Calu3 (cell line): Measurements from ENCODE around the gene MAP4K5. TPM values are rescaled to one million over a fixed set of nuclear protein-coding genes. Genes with fewer than 3 reads are reported as not detected.

ENCODE experiments used
- Bru-seq: library from RNA; stranded (reverse); fragments of 400-500 nt; gene quantifications from one replicate; lab custom pipeline; 2021; lab: Mats Ljungman, UMichigan
- BruChase-seq, 2 experiments: library from RNA; stranded (reverse); fragments of 400-500 nt; gene quantifications; one replicate each; lab custom pipeline; 2021; lab: Mats Ljungman, UMichigan
- BruUV-seq: library from RNA; stranded (reverse); fragments of 400-500 nt; replicated peaks from 2 replicates; lab custom pipeline; 2021; lab: Mats Ljungman, UMichigan
- CTCF ChIA-PET: fragments of 300-600 bp; sonication (Branson Sonifier 250); formaldehyde crosslinking; loops from one replicate; lab custom pipeline; 2022; ENCODE audit warnings: antibody characterized with exemption; lab: Charles Lee
- DNase-seq: peaks from one replicate; pipeline ENCODE4 v3.0.0; 2022
- H3K27ac Mint-ChIP-seq: one replicate; pipeline ENCODE4 v1.8.0; 2022; ENCODE audit warnings: mixed read lengths; ENCODE audit not compliant: unreplicated experiment
- H3K27me3 Mint-ChIP-seq: one replicate; pipeline ENCODE4 v1.8.0; 2022; ENCODE audit warnings: mixed read lengths; ENCODE audit not compliant: unreplicated experiment
- H3K36me3 Mint-ChIP-seq: one replicate; pipeline ENCODE4 v1.8.0; 2022; ENCODE audit warnings: mild to moderate bottlenecking, moderate library complexity, mixed read lengths; ENCODE audit not compliant: insufficient read depth, unreplicated experiment
- H3K4me1 Mint-ChIP-seq: one replicate; pipeline ENCODE4 v1.8.0; 2022; ENCODE audit warnings: mild to moderate bottlenecking, low read depth, mixed read lengths; ENCODE audit not compliant: unreplicated experiment
- H3K4me3 Mint-ChIP-seq: one replicate; pipeline ENCODE4 v1.8.0; 2022; ENCODE audit warnings: mild to moderate bottlenecking, low read depth, moderate library complexity, mixed read lengths; ENCODE audit not compliant: unreplicated experiment
- H3K9me3 Mint-ChIP-seq: one replicate; pipeline ENCODE4 v1.8.0; 2022; ENCODE audit warnings: low read depth, mixed read lengths; ENCODE audit not compliant: unreplicated experiment
- CTCF ChIP-seq: fragments of 200-600 bp; IDR thresholded peaks from one replicate; pipeline ENCODE4 v1.8.0; 2022; ENCODE audit warnings: antibody characterized with exemption; ENCODE audit not compliant: unreplicated experiment
- intact Hi-C: fragments of 100-400 bp; cut with micrococcal nuclease; formaldehyde crosslinking; loops from one replicate; pipeline ENCODE4 v1.10.0; 2022; ENCODE audit not compliant: unreplicated experiment
- long read RNA-seq: library from polyadenylated mRNA; stranded (forward); transcript quantifications from one replicate; pipeline ENCODE4 v2.0.0, GENCODE V29; 2022
- total RNA-seq: library from RNA; stranded (reverse); gene quantifications from 2 replicates; pipeline ENCODE4 v1.2.3, GENCODE V29; 2022

Gene MAP4K5
- total RNA-seq, result 67.4 and 69.0 TPM in 2 replicates
- Bru-seq, nascent RNA, result percentile 92 among the genes with signal in this experiment
- percentile 83 among the genes with signal in this experiment for BruChase-seq, experiment 1, labeled RNA remaining after a 6-hour chase
- BruChase-seq, experiment 2, labeled RNA remaining after a 2-hour chase, result percentile 85 among the genes with signal in this experiment
- long read RNA-seq, partial matches to known transcripts, result 6 of 29 reads
- long read RNA-seq, other reads (novel, unspliced or antisense), result 23 of 29 reads

- TF ChIP-seq CTCF, result peak; percentile 87
- H3K9me3 Mint-ChIP-seq, result peaks cover 3% of the 10 kb centered on the region
- CTCF ChIA-PET, result interaction anchor here (1.4 kb wide), 1 partner anchor 212 kb away, joined by 9 read pairs; no protein-coding TSS in a partner anchor
- H3K27me3 Mint-ChIP-seq, result no peaks in the 10 kb centered on the region
- peak within 1 kb of the TSS; percentile 70 for H3K27ac Mint-ChIP-seq
- H3K4me3 Mint-ChIP-seq, result peak within 1 kb of the TSS; percentile 67
- DNase-seq, result peak; percentile 94
- no TSS peak for BruUV-seq
- peaks cover 31% of the 10 kb centered on the region for H3K4me1 Mint-ChIP-seq
- H3K36me3 Mint-ChIP-seq, result peaks cover 33% of the 10 kb centered on the region
- intact Hi-C loops, result loop anchor here (1.0 to 10.0 kb wide), 6 partner anchors 90 to 668 kb away; partner anchors contain the start of genes CDKL1 and VCPKMT
Observed at GRCh38 chr14:50532502-50533240, at the start of gene MAP4K5. MAP4K5 (minus strand) TSS chr14:50532569; CDS start chr14:50532049, 520 bp downstream.

GRCh38 chr14:50578433-50578832 is 46.1 kb upstream of the MAP4K5 start:
- intact Hi-C loops, result no loop called here
- no peak overlapping the region for H3K27ac Mint-ChIP-seq
- no peaks in the 10 kb centered on the region for H3K9me3 Mint-ChIP-seq
- TF ChIP-seq CTCF, result no peak
- no peak overlapping the region for H3K4me3 Mint-ChIP-seq
- H3K36me3 Mint-ChIP-seq, result no peaks in the 10 kb centered on the region
- H3K27me3 Mint-ChIP-seq, result no peaks in the 10 kb centered on the region
- DNase-seq, result no peak
- H3K4me1 Mint-ChIP-seq, result peaks cover 9% of the 10 kb centered on the region
- CTCF ChIA-PET, result no interaction called here
- BruUV-seq, result no TSS peak

GRCh38 chr14:50577982-50578381 is 45.6 kb upstream of the MAP4K5 start:
- no peak for TF ChIP-seq CTCF
- no peaks in the 10 kb centered on the region for H3K9me3 Mint-ChIP-seq
- H3K4me1 Mint-ChIP-seq, result peaks cover 9% of the 10 kb centered on the region
- intact Hi-C loops, result no loop called here
- H3K27me3 Mint-ChIP-seq, result no peaks in the 10 kb centered on the region
- no peaks in the 10 kb centered on the region for H3K36me3 Mint-ChIP-seq
- no peak for DNase-seq
- no peak overlapping the region for H3K4me3 Mint-ChIP-seq
- no peak overlapping the region for H3K27ac Mint-ChIP-seq
- CTCF ChIA-PET, result no interaction called here
- BruUV-seq, result no TSS peak

- Mint-ChIP-seq H3K36me3 (no peaks in the 10 kb centered on the region), H3K27me3 (no peaks in the 10 kb centered on the region), H3K4me1 (peaks cover 9% of the 10 kb centered on the region), H3K4me3 (no peak overlapping the region), H3K9me3 (no peaks in the 10 kb centered on the region), H3K27ac (no peak overlapping the region)
- DNase-seq, result no peak
- BruUV-seq, result no TSS peak
- CTCF ChIA-PET, result no interaction called here
- TF ChIP-seq CTCF, result no peak
- intact Hi-C loops, result no loop called here
Observed at GRCh38 chr14:50575769-50576168, 43.4 kb upstream of the MAP4K5 start.
